GM19099 (cell line): ENCODE measurements around the gene POLR2E.

ENCODE experiments used
- POLR2A ChIP-seq: IDR thresholded peaks from 3 replicates; pipeline ENCODE4 v1.6.1; 2011; ENCODE audit warnings: low read depth; ENCODE audit not compliant: insufficient read length; ENCODE audit errors: extremely low read depth

Gene POLR2E

GRCh38 chr19:1117654-1118053 is 22.5 kb upstream of the POLR2E start:
- TF ChIP-seq POLR2A: no peak

- TF ChIP-seq POLR2A: no peak
Measured at GRCh38 chr19:1116726-1117581, 21.8 kb upstream of the POLR2E start.

- TF ChIP-seq POLR2A: no peak
Measured at GRCh38 chr19:1115646-1116420, 20.7 kb upstream of the POLR2E start.

- TF ChIP-seq POLR2A: no peak
Measured at GRCh38 chr19:1113986-1114483, 18.9 kb upstream of the POLR2E start.

- no peak for TF ChIP-seq POLR2A
Measured at GRCh38 chr19:1113030-1113985, 18.1 kb upstream of the POLR2E start.

- no peak for TF ChIP-seq POLR2A
Measured at GRCh38 chr19:1112268-1113029, 17.3 kb upstream of the POLR2E start.

GRCh38 chr19:1111641-1112267 is 16.6 kb upstream of the POLR2E start:
- TF ChIP-seq POLR2A: no peak

GRCh38 chr19:1110809-1111640 is 15.8 kb upstream of the POLR2E start:
- no peak for TF ChIP-seq POLR2A

GRCh38 chr19:1109697-1110671 is 14.8 kb upstream of the POLR2E start:
- no peak for TF ChIP-seq POLR2A

GRCh38 chr19:1109032-1109551 is 13.9 kb upstream of the POLR2E start:
- no peak for TF ChIP-seq POLR2A

GRCh38 chr19:1108291-1109031 is 13.3 kb upstream of the POLR2E start:
- no peak for TF ChIP-seq POLR2A
